Measurements from ENCODE around the gene RUNX1. TPM values are rescaled to one million over a fixed set of nuclear protein-coding genes. Genes with fewer than 3 reads are reported as not detected.

The RUNX1 gene
- total and polyA plus RNA-seq, 2 donors (not counting 3 experiments of a cell fraction or from before 2014, with no cell fraction given): 4.6 to 17.9 TPM

- Histone ChIP-seq H3K36me3 (ENCODE audit: control insufficient read depth in 2 of 2, extremely low read depth in 1 of 2, insufficient read depth in 2 of 2, low read length in 2 of 2) (no peaks in the 10 kb centered on the region), H3K9me3 (replicated peaks; ENCODE audit: control insufficient read depth, insufficient read depth, low read length) (no peaks in the 10 kb centered on the region), H3K4me2 (ENCODE audit: insufficient read depth, low read length) (no peak overlapping the region), H3K9ac (replicated peaks; ENCODE audit: extremely low read depth, insufficient read depth, low read length) (no peak overlapping the region), H4K20me1 (replicated peaks; ENCODE audit: control insufficient read depth, extremely low read depth, insufficient read depth, low read length) (no peaks in the 10 kb centered on the region), H3K4me1 (ENCODE audit: control insufficient read depth, extremely low read depth, insufficient read depth, low read length) (peaks cover 15% of the 10 kb centered on the region), H3K9me1 (replicated peaks; ENCODE audit: control insufficient read depth, extremely low read depth, insufficient read depth, low read length) (no peaks in the 10 kb centered on the region), H3K27me3 (ENCODE audit: control insufficient read depth in 2 of 2, insufficient read depth in 2 of 2, low read length in 2 of 2) (peaks cover 0 to 4% of the 10 kb centered on the region in 2 experiments), H3K27ac (ENCODE audit: insufficient read depth, low read depth, low read length) (no peak overlapping the region), H2AFZ (ENCODE audit: low read depth, low read length) (no peak overlapping the region), H3K79me2 (ENCODE audit: control insufficient read depth, insufficient read depth, low read length) (no peaks in the 10 kb centered on the region), H3K4me3 (replicated peaks in 1 of 3; ENCODE audit: insufficient read depth in 1 of 3, low read depth in 1 of 3, low read length in 3 of 3) (no peak overlapping the region)
- FAIRE-seq: no peak
- TF ChIP-seq JUN (IDR thresholded peaks at IDR 0.05; ENCODE audit: borderline replicate concordance, insufficient read depth, insufficient read length, low read depth): no peak
- no peak for TF ChIP-seq FOS (IDR thresholded peaks at IDR 0.05; ENCODE audit: borderline replicate concordance, insufficient read depth, low read length)
- TF ChIP-seq, protein P1, sequence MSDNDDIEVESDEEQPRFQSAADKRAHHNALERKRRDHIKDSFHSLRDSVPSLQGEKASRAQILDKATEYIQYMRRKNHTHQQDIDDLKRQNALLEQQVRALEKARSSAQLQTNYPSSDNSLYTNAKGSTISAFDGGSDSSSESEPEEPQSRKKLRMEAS (IDR thresholded peaks at IDR 0.05; ENCODE audit: insufficient read depth, insufficient read length): no peak
- TF ChIP-seq EZH2 (IDR thresholded peaks at IDR 0.05; ENCODE audit: borderline replicate concordance, low read depth, low read length, severe bottlenecking): no peak
- no peak for TF ChIP-seq POLR2A (IDR thresholded peaks at IDR 0.05; ENCODE audit: low read depth, low read length)
- POLR2A ChIA-PET: no interaction called here
- no TSS peak for BruUV-seq (replicated peaks)
- intact Hi-C loops (cut with micrococcal nuclease): no loop called here
- DNase-seq (ENCODE audit: low read depth, low spot score): no peak
- dilution Hi-C loops (cut with MboI; ENCODE audit: extremely low pct_ligation_motif_present, low sequenced_read_pairs): no loop called here
- CTCF ChIA-PET: no interaction called here
These were observed 87.0 kb downstream of the RUNX1 start for GRCh38 chr21:34962136-34962535.

DNA sequence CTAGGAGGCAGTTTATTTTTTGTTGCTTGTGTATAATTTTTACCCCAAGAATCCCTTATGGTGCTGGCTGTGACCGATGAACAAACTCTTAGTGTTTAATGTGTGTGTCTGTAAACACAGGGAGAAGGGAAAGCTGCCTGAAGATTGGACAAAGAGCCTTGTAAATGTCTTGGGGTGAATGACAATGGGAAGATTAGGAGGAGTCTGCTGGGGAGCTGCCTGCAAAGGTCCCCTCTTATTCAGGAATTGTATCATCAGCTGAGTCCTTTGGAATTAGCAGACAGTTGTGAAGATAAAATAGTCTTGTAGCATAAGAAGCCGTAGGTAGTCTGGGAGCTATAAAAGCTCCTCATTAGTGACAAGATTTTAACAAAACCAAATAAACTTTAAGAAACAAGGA is 88.4 kb downstream of the RUNX1 start:
- Histone ChIP-seq H3K27me3 (ENCODE audit: control insufficient read depth in 2 of 2, insufficient read depth in 2 of 2, low read length in 2 of 2) (peaks cover 4 to 10% of the 10 kb centered on the region in 2 experiments), H3K4me2 (ENCODE audit: insufficient read depth, low read length) (no peak overlapping the region), H2AFZ (ENCODE audit: low read depth, low read length) (no peak overlapping the region), H3K4me1 (ENCODE audit: control insufficient read depth, extremely low read depth, insufficient read depth, low read length) (peaks cover 10% of the 10 kb centered on the region), H3K9me1 (replicated peaks; ENCODE audit: control insufficient read depth, extremely low read depth, insufficient read depth, low read length) (no peaks in the 10 kb centered on the region), H3K4me3 (replicated peaks in 1 of 3; ENCODE audit: insufficient read depth in 1 of 3, low read depth in 1 of 3, low read length in 3 of 3) (no peak overlapping the region), H3K79me2 (ENCODE audit: control insufficient read depth, insufficient read depth, low read length) (no peaks in the 10 kb centered on the region), H3K9me3 (replicated peaks; ENCODE audit: control insufficient read depth, insufficient read depth, low read length) (no peaks in the 10 kb centered on the region), H3K36me3 (ENCODE audit: control insufficient read depth in 2 of 2, extremely low read depth in 1 of 2, insufficient read depth in 2 of 2, low read length in 2 of 2) (no peaks in the 10 kb centered on the region), H4K20me1 (replicated peaks; ENCODE audit: control insufficient read depth, extremely low read depth, insufficient read depth, low read length) (no peaks in the 10 kb centered on the region), H3K9ac (replicated peaks; ENCODE audit: extremely low read depth, insufficient read depth, low read length) (no peak overlapping the region), H3K27ac (ENCODE audit: insufficient read depth, low read depth, low read length) (no peak overlapping the region)
- no TSS peak for BruUV-seq (replicated peaks)
- ChIA-PET CTCF (interaction anchor here (0.9 kb wide), 1 partner anchor 33 kb away, joined by 3 read pairs; no protein-coding TSS in a partner anchor), POLR2A (no interaction called here)
- DNase-seq (ENCODE audit: low read depth, low spot score) (no peak), FAIRE-seq (no peak)
- dilution Hi-C loops (cut with MboI; ENCODE audit: extremely low pct_ligation_motif_present, low sequenced_read_pairs): no loop called here
- intact Hi-C loops (cut with micrococcal nuclease): no loop called here
- TF ChIP-seq FOS (IDR thresholded peaks at IDR 0.05; ENCODE audit: borderline replicate concordance, insufficient read depth, low read length) (no peak), EZH2 (IDR thresholded peaks at IDR 0.05; ENCODE audit: borderline replicate concordance, low read depth, low read length, severe bottlenecking) (no peak), MYC (IDR thresholded peaks at IDR 0.05; ENCODE audit: low read depth, low read length) (no peak), GATA2 (IDR thresholded peaks at IDR 0.05; ENCODE audit: insufficient read depth, insufficient read length, low read depth, low read length) (no peak), POLR2AphosphoS5 (IDR thresholded peaks at IDR 0.05; ENCODE audit: insufficient read depth, low read depth, low read length) (no peak), JUN (IDR thresholded peaks at IDR 0.05; ENCODE audit: borderline replicate concordance, insufficient read depth, insufficient read length, low read depth) (no peak), POLR2A (IDR thresholded peaks at IDR 0.05; ENCODE audit: low read depth, low read length) (no peak)
- TF ChIP-seq, protein P2, sequence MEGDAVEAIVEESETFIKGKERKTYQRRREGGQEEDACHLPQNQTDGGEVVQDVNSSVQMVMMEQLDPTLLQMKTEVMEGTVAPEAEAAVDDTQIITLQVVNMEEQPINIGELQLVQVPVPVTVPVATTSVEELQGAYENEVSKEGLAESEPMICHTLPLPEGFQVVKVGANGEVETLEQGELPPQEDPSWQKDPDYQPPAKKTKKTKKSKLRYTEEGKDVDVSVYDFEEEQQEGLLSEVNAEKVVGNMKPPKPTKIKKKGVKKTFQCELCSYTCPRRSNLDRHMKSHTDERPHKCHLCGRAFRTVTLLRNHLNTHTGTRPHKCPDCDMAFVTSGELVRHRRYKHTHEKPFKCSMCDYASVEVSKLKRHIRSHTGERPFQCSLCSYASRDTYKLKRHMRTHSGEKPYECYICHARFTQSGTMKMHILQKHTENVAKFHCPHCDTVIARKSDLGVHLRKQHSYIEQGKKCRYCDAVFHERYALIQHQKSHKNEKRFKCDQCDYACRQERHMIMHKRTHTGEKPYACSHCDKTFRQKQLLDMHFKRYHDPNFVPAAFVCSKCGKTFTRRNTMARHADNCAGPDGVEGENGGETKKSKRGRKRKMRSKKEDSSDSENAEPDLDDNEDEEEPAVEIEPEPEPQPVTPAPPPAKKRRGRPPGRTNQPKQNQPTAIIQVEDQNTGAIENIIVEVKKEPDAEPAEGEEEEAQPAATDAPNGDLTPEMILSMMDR (IDR thresholded peaks at IDR 0.05; ENCODE audit: extremely low read depth in 1 of 2, insufficient read depth in 1 of 2, low read depth in 1 of 2, low read length in 2 of 2): no peak
- TF ChIP-seq, protein P1 (IDR thresholded peaks at IDR 0.05; ENCODE audit: insufficient read depth, insufficient read length): no peak

Data from endothelial cell of umbilical vein (primary cell).